ENCODE results near the gene HSPA6.
"Not testable (repeated sequence)": the region's sequence is repeated elsewhere in the genome, so short reads cannot be mapped to it uniquely, and the experiment has no call there.

HSPA6 gene

GRCh38 chr1:161554815-161555417 lies 30.6 kb downstream of the HSPA6 start:
- not testable (repeated sequence) for DNase-seq (ENCODE audit: extremely low read depth, insufficient read length); H3K4me3 ChIP-seq (replicated peaks; ENCODE audit: low read depth, low read length); H3K36me3 ChIP-seq (ENCODE audit: control insufficient read depth, insufficient read depth, low read length); H3K27me3 ChIP-seq (replicated peaks; ENCODE audit: control insufficient read depth, insufficient read depth, low read length)

- not testable (repeated sequence) for H3K36me3 ChIP-seq (ENCODE audit: control insufficient read depth, insufficient read depth, low read length); DNase-seq (ENCODE audit: extremely low read depth, insufficient read length); H3K27me3 ChIP-seq (replicated peaks; ENCODE audit: control insufficient read depth, insufficient read depth, low read length); H3K4me3 ChIP-seq (replicated peaks; ENCODE audit: low read depth, low read length)
These were observed 31.8 kb downstream of the HSPA6 start for GRCh38 chr1:161556143-161556542.

DNA sequence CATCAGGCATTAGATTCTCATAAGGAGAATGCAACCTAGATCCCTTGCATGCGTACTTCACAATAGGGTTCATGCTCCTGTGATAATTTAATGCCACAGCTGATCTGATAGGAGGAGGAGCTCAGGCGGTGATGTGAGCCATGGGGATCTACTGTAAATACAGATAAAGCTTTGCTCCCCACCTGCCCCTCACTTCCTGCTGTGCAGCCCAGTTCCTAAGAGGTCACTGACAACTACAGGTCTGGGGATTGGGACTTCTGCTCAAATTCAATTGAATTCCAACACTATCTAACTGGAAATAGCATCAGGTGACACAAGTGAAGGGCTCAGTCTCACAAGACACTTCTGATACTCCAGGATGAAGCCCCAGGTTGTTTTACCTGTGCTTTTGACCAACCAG lies 32.6 kb downstream of the HSPA6 start:
- not testable (repeated sequence) for H3K27me3 ChIP-seq (replicated peaks; ENCODE audit: control insufficient read depth, insufficient read depth, low read length); DNase-seq (ENCODE audit: extremely low read depth, insufficient read length); H3K4me3 ChIP-seq (replicated peaks; ENCODE audit: low read depth, low read length); H3K36me3 ChIP-seq (ENCODE audit: control insufficient read depth, insufficient read depth, low read length)

DNA sequence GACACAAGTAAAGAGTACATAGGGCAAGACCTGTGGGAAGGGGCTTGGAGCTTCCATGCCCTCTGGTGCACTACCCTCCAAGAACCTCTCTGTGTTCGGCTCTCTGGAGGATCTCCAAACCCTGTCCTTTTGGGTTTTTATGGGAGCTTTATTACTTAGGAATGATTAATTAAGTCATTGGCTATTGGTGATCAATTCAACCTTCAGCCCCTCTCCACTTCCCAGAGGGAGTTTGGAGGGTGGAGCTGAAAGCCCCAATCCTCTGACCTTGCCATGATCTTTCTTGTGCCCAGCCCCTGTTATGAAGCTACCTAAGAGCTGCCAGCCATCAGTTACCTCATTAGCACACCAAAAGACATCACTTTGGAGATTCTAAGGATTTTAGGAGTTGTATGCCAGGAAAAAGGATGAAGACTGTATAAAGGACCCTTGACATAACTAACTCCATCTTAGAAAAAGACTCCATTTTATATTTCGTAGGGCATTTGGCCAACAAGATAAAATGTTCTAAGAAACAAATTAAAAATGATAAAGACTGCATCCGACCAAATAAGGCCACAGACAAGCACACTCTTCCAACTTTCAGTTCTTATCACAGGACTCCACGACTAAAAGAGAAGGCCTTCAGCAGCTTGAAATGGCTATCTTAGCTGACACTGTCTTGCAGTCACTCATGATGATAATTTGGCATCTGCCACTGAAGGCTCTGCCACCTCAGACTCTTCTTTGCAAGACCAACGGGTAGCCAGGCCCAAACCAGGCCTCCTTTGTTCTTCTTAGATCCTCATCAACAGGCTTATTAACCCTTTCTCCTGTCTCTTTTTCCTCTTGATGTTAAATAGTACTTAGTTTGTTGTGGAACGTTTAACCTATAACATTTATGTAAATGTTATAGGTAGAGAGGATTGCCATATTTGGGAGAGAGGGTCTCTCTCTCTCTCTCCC lies 33.4 kb downstream of the HSPA6 start:
- H3K4me3 ChIP-seq (replicated peaks; ENCODE audit: low read depth, low read length); DNase-seq (ENCODE audit: extremely low read depth, insufficient read length); H3K27me3 ChIP-seq (replicated peaks; ENCODE audit: control insufficient read depth, insufficient read depth, low read length); H3K36me3 ChIP-seq (ENCODE audit: control insufficient read depth, insufficient read depth, low read length): not testable (repeated sequence)

- peak; percentile 57 for DNase-seq (ENCODE audit: extremely low read depth, insufficient read length)
- H3K27me3 ChIP-seq (replicated peaks; ENCODE audit: control insufficient read depth, insufficient read depth, low read length); H3K4me3 ChIP-seq (replicated peaks; ENCODE audit: low read depth, low read length): not testable (repeated sequence)
These were observed 36.8 kb downstream of the HSPA6 start for GRCh38 chr1:161560960-161561715.

DNA sequence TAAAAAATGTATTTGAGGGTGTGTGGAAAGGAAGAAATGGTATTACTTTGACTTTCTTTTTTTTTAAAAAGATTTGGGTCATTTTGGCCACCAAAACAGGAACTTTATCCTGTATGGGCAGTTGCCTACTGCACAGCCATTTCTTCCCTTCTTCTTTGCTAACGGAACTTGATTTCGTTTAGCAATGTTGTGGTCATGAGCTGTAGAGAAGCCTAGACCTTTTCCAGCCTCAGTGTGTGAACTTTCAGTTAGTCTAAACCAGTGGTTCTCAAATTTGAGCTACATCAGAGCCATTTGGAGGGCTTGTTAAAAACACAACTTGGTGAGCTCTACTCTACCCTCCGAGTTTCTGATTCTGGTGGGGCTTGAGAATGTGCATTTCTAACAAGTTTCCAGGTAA lies 38.1 kb downstream of the HSPA6 start:
- DNase-seq (ENCODE audit: extremely low read depth, insufficient read length); H3K4me3 ChIP-seq (replicated peaks; ENCODE audit: low read depth, low read length); H3K27me3 ChIP-seq (replicated peaks; ENCODE audit: control insufficient read depth, insufficient read depth, low read length); H3K36me3 ChIP-seq (ENCODE audit: control insufficient read depth, insufficient read depth, low read length): not testable (repeated sequence)

More at GRCh38 chr1:161560960-161561715, 36.8 kb downstream of the HSPA6 start:
- H3K36me3 ChIP-seq (ENCODE audit: control insufficient read depth, insufficient read depth, low read length), result not testable (repeated sequence)

GRCh38 chr1:161563522-161563921 lies 39.2 kb downstream of the HSPA6 start:
- not testable (repeated sequence) for H3K4me3 ChIP-seq (replicated peaks; ENCODE audit: low read depth, low read length); DNase-seq (ENCODE audit: extremely low read depth, insufficient read length); H3K27me3 ChIP-seq (replicated peaks; ENCODE audit: control insufficient read depth, insufficient read depth, low read length); H3K36me3 ChIP-seq (ENCODE audit: control insufficient read depth, insufficient read depth, low read length)

GRCh38 chr1:161566602-161566960 lies 42.2 kb downstream of the HSPA6 start:
- H3K27me3 ChIP-seq (replicated peaks; ENCODE audit: control insufficient read depth, insufficient read depth, low read length); H3K4me3 ChIP-seq (replicated peaks; ENCODE audit: low read depth, low read length); H3K36me3 ChIP-seq (ENCODE audit: control insufficient read depth, insufficient read depth, low read length); DNase-seq (ENCODE audit: extremely low read depth, insufficient read length): not testable (repeated sequence)

GRCh38 chr1:161571703-161572102 lies 47.4 kb downstream of the HSPA6 start:
- DNase-seq (ENCODE audit: extremely low read depth, insufficient read length); H3K4me3 ChIP-seq (replicated peaks; ENCODE audit: low read depth, low read length); H3K36me3 ChIP-seq (ENCODE audit: control insufficient read depth, insufficient read depth, low read length); H3K27me3 ChIP-seq (replicated peaks; ENCODE audit: control insufficient read depth, insufficient read depth, low read length): not testable (repeated sequence)
